ENCODE measurements around the gene GRIK3. TPM values are rescaled to one million over a fixed set of nuclear protein-coding genes. Genes with fewer than 3 reads are reported as not detected.
A peak's percentile ranks its signal among the peaks of the same experiment; 100 is the strongest.

The GRIK3 gene
- total and polyA plus RNA-seq, 2 of the 8 experiments (the other 6 are each of a cell fraction or from before 2014, with no cell fraction given) = 2.1 to 3.4 TPM

DNA sequence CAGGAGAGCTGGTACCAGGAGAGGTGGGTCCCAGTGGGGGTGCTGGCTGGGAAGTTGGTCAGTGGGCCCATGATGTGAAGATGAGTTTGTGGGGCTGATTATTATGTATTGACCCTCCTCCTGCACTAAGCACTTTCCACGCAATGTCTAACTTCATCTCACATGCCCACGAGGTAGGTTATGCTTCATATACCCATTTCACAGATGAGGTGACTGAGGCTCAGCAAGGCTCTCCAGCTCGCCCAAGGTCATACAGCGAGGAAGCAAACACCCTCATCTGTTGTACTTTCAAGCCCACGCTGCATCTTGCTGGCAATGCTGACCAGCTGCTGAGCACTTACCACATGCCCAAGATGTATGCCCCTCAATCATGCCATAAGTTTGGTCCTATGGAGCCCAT lies 175.8 kb downstream of the GRIK3 start:
- Histone ChIP-seq H3K79me1 (ENCODE audit: low read depth, low read length) (no peaks in the 10 kb centered on the region), H4K91ac (replicated peaks; ENCODE audit: insufficient read length, low read length) (no peak overlapping the region), H3K79me2 (ENCODE audit: control insufficient read depth in 1 of 2, insufficient read depth in 2 of 2, low read length in 2 of 2) (no peaks in the 10 kb centered on the region), H3K4me3 (ENCODE audit: extremely low read depth in 1 of 4, insufficient read depth in 2 of 4, low read depth in 3 of 4, low read length in 4 of 4) (no peak overlapping the region), H4K5ac (ENCODE audit: insufficient read length, low read depth, low read length) (no peak overlapping the region), H3K23me2 (ENCODE audit: low read depth, low read length) (no peaks in the 10 kb centered on the region), H3K23ac (ENCODE audit: insufficient read length) (no peak overlapping the region), H4K8ac (ENCODE audit: extremely low read depth, insufficient read depth, low read length) (no peak overlapping the region), H2AFZ (ENCODE audit: low read length) (no peak overlapping the region), H2BK20ac (ENCODE audit: low read length) (0 out of 2 replicates have a peak overlapping the region, but pooled peaks have one; percentile 37), H2BK12ac (ENCODE audit: low read depth, low read length) (no peak overlapping the region), H3K9me3 (ENCODE audit: insufficient read depth in 2 of 2, low read depth in 1 of 2, low read length in 1 of 2) (no peaks in the 10 kb centered on the region), H3K9ac (replicated peaks in 1 of 4; ENCODE audit: extremely low read depth in 1 of 4, low read depth in 3 of 4, low read length in 3 of 4) (no peak overlapping the region), H3K4me2 (ENCODE audit: insufficient read depth in 1 of 2, low read depth in 2 of 2, low read length in 2 of 2) (no peak overlapping the region), H3K4me1 (replicated peaks in 1 of 4; ENCODE audit: control insufficient read depth in 3 of 4, insufficient read depth in 4 of 4, low read length in 3 of 4) (peaks cover 0 to 11% (median 4%) of the 10 kb centered on the region in 4 experiments; a peak in 5 of 7 replicates), H2BK5ac (ENCODE audit: low read depth, low read length) (0 out of 2 replicates have a peak overlapping the region, but pooled peaks have one; percentile 26), H2AK5ac (ENCODE audit: low read depth, low read length) (no peak overlapping the region), H4K20me1 (replicated peaks in 1 of 2; ENCODE audit: control insufficient read depth in 1 of 2, insufficient read depth in 2 of 2, low read length in 2 of 2) (no peaks in the 10 kb centered on the region), H3K18ac (ENCODE audit: extremely low read depth, low read length) (no peak overlapping the region), H3K4ac (replicated peaks; ENCODE audit: insufficient read length, low read depth, low read length) (no peak overlapping the region), H3K36me3 (ENCODE audit: control insufficient read depth in 2 of 4, insufficient read depth in 4 of 4, low read length in 3 of 4) (no peaks in the 10 kb centered on the region), H3K27ac (ENCODE audit: low read depth, low read length) (no peak overlapping the region), H3K56ac (replicated peaks; ENCODE audit: insufficient read length, low read depth, low read length) (no peak overlapping the region), H2BK120ac (replicated peaks; ENCODE audit: low read depth, low read length) (no peak overlapping the region), H3K14ac (ENCODE audit: insufficient read length) (no peak overlapping the region), H3K27me3 (replicated peaks in 1 of 4; ENCODE audit: control insufficient read depth in 3 of 4, extremely low read depth in 1 of 4, insufficient read depth in 3 of 4, low read length in 3 of 4) (no peaks in the 10 kb centered on the region), H2BK15ac (ENCODE audit: low read length) (no peak overlapping the region)
- ChIA-PET POLR2A (ENCODE audit: partially characterized antibody) (no interaction called here), CTCF (ENCODE audit: partially characterized antibody) (interaction anchor here (0.6 to 2.5 kb wide), 8 partner anchors 10 to 240 kb away, joined by 3 to 12 read pairs (median 4); no protein-coding TSS in a partner anchor)
- no peak for FAIRE-seq
- 89% methylated on average over 5 of the region's 5 CpGs; no CpG with 5 or more reads in 1 of the 2 experiments for WGBS, 2 experiments (ENCODE audit: extremely low coverage in 1 of 2, insufficient coverage in 1 of 2, insufficient read length in 1 of 2, insufficient replicate concordance in 2 of 2, low coverage in 1 of 2, low lambda C conversion rate in 2 of 2, missing lambda C conversion rate in 1 of 2)
- no peak for DNase-seq (ENCODE audit: low read depth in 1 of 2, low spot score in 2 of 2)
- TF ChIP-seq TEAD4 (IDR thresholded peaks at IDR 0.05; ENCODE audit: low read depth, low read length) (no peak), SP2 (IDR thresholded peaks at IDR 0.05; ENCODE audit: low read length) (no peak), BCL11A (IDR thresholded peaks at IDR 0.05; ENCODE audit: low read depth in 2 of 2, low read length in 2 of 2) (no peak), TAF7 (optimal IDR thresholded peaks at IDR 0.05; ENCODE audit: borderline replicate concordance, low read depth, low read length) (no peak), RXRA (IDR thresholded peaks at IDR 0.05; ENCODE audit: insufficient read depth, low read depth, low read length) (no peak), ASH2L (IDR thresholded peaks at IDR 0.05; ENCODE audit: low read length) (no peak), CBX5 (IDR thresholded peaks at IDR 0.05; ENCODE audit: low read depth, low read length) (no peak), EP300 (IDR thresholded peaks at IDR 0.05; ENCODE audit: borderline replicate concordance in 1 of 2, low read depth in 2 of 2, low read length in 2 of 2) (no peak), CHD2 (IDR thresholded peaks at IDR 0.05; ENCODE audit: low read length) (no peak), SIN3A (conservative IDR thresholded peaks at IDR 0.05 in 1 of 2, IDR thresholded peaks at IDR 0.05 in 1 of 2; ENCODE audit: low read depth in 1 of 2, low read length in 2 of 2) (no peak), GABPA (IDR thresholded peaks at IDR 0.05; ENCODE audit: borderline replicate concordance, insufficient read depth, low read length) (no peak), SRF (IDR thresholded peaks at IDR 0.05; ENCODE audit: low read depth, low read length) (no peak), PHF8 (conservative IDR thresholded peaks at IDR 0.05; ENCODE audit: low read depth, low read length) (no peak)
- TF ChIP-seq, protein P1, sequence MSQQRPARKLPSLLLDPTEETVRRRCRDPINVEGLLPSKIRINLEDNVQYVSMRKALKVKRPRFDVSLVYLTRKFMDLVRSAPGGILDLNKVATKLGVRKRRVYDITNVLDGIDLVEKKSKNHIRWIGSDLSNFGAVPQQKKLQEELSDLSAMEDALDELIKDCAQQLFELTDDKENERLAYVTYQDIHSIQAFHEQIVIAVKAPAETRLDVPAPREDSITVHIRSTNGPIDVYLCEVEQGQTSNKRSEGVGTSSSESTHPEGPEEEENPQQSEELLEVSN (IDR thresholded peaks at IDR 0.05) = no peak
